Fibroblast of pulmonary artery (primary cell): ENCODE data around the gene CDK19.
A peak's percentile ranks its signal among the peaks of the same experiment; 100 is the strongest.
"Not testable (repeated sequence)": the region's sequence is repeated elsewhere in the genome, so short reads cannot be mapped to it uniquely, and the experiment has no call there.

Source experiments
- DNase-seq: peaks from one replicate; pipeline ENCODE4 v3.0.0-alpha.2; 2010; ENCODE audit warnings: low read depth
- H3K4me3 ChIP-seq: replicated peaks from 2 replicates; pipeline ENCODE4 v1.5.1; 2011; ENCODE audit warnings: low read depth, mild to moderate bottlenecking, control low read depth, low read length, moderate library complexity
- CTCF ChIP-seq: IDR thresholded peaks from 2 replicates; pipeline ENCODE4 v1.5.1; 2011; ENCODE audit warnings: mild to moderate bottlenecking, control low read depth, low read length, inconsistent platforms; ENCODE audit errors: missing control alignments

Gene CDK19

GRCh38 chr6:110813338-110814101 lies 1.7 kb downstream of the CDK19 start:
- TF ChIP-seq CTCF, result no peak
- peak overlapping the region; percentile 89 for H3K4me3 ChIP-seq
- no peak for DNase-seq

- no peak for TF ChIP-seq CTCF
- no peak for DNase-seq
- no peak overlapping the region for H3K4me3 ChIP-seq
Observed at GRCh38 chr6:110812719-110813118, 2.5 kb downstream of the CDK19 start.

- DNase-seq, result no peak
- TF ChIP-seq CTCF, result no peak
- no peak overlapping the region for H3K4me3 ChIP-seq
Observed at GRCh38 chr6:110810896-110811586, 4.2 kb downstream of the CDK19 start.

GRCh38 chr6:110809792-110810191 lies 5.5 kb downstream of the CDK19 start:
- no peak overlapping the region for H3K4me3 ChIP-seq
- no peak for DNase-seq
- TF ChIP-seq CTCF, result no peak

GRCh38 chr6:110802175-110802574 lies 13.1 kb downstream of the CDK19 start:
- not testable (repeated sequence) for DNase-seq, H3K4me3 ChIP-seq

GRCh38 chr6:110800839-110801196 lies 14.5 kb downstream of the CDK19 start:
- no peak for DNase-seq

More at GRCh38 chr6:110800839-110801196, 14.5 kb downstream of the CDK19 start:
- H3K4me3 ChIP-seq, result no peak overlapping the region
- TF ChIP-seq CTCF, result no peak
